Stomach (tissue), 4 donors: ENCODE measurements around the gene LTA4H.

ENCODE experiments used
- POLR2AphosphoS5 ChIP-seq, 3 donors: sonication (generic); formaldehyde crosslinking; IDR thresholded peaks; one replicate each; pipeline ENCODE4 v1.6.1; 2016; ENCODE audit warnings: antibody characterized with exemption in 3 of 3
- TF ChIP-seq, protein P1 (sequence below), 7 experiments: fragments of 450-650 bp in 4 of 7; fragments of 200-600 bp in 3 of 7; sonication (generic) in 3 of 7; IDR thresholded peaks; one replicate each; pipeline ENCODE4 v1.5.1; 2016 to 2019; ENCODE audit warnings: antibody characterized with exemption in 7 of 7, control low read depth in 2 of 7, mild to moderate bottlenecking in 1 of 7

DNA sequence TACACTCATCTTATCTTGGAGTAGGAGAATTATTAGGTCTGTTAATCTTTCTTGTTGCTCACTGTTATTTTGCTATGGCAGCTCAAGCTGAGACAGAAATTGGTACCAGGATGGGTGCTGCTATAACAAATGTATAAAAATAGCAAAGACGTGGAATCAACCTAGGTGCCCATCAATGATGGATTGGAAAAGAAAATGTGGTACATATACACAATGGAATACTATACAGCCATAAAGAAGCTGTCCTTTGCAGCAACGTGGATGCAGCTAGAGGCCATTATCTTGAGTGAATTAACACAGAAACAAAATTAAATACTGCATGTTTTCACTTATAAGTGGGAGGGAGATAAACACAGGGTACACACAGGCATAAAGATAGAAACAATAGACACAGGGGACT, 14.8 kb upstream of the LTA4H start:
- TF ChIP-seq, protein P1, sequence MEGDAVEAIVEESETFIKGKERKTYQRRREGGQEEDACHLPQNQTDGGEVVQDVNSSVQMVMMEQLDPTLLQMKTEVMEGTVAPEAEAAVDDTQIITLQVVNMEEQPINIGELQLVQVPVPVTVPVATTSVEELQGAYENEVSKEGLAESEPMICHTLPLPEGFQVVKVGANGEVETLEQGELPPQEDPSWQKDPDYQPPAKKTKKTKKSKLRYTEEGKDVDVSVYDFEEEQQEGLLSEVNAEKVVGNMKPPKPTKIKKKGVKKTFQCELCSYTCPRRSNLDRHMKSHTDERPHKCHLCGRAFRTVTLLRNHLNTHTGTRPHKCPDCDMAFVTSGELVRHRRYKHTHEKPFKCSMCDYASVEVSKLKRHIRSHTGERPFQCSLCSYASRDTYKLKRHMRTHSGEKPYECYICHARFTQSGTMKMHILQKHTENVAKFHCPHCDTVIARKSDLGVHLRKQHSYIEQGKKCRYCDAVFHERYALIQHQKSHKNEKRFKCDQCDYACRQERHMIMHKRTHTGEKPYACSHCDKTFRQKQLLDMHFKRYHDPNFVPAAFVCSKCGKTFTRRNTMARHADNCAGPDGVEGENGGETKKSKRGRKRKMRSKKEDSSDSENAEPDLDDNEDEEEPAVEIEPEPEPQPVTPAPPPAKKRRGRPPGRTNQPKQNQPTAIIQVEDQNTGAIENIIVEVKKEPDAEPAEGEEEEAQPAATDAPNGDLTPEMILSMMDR (IDR thresholded peaks at IDR 0.05), result no peak
- TF ChIP-seq POLR2AphosphoS5 (IDR thresholded peaks at IDR 0.05), result no peak
